HG02943 (cell line): Measurements from ENCODE around the gene KCTD10.

Experiments used
- ATAC-seq: cut with Tn5 transposase; IDR thresholded peaks from one replicate; pipeline ENCODE4 v1.9.1; 2021; ENCODE audit warnings: mild to moderate bottlenecking, low read depth, moderate library complexity; ENCODE audit not compliant: unreplicated experiment

The KCTD10 gene

GRCh38 chr12:109495012-109495411, 17.9 kb upstream of the KCTD10 start:
- ATAC-seq = no peak

DNA sequence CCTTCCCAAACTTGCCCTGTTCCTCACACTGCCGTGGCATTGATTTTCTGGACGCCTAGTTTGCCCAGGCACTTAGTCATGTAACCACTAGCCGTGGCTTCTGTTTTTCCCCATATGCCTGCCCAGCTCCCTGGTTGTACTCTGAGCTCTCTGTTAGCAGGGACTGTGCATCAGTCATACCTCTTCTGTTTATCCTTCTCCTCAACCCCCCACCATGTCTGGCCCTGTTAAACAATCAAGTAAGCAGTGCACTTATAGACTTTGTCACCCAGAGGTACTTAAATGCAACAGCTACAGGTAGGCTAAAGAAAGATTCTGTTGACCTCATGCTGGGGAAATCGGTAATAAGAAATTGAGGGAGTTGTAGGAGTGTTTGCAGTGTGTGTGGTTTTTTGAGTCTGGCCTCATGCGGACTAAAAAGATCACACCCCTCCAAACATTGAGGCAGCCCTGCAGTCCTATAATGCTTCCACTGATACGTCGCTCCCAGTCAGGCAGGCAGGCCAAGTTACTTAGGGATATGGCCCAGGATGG, 17.3 kb upstream of the KCTD10 start:
- no peak for ATAC-seq

- no peak for ATAC-seq
These were observed 16.8 kb upstream of the KCTD10 start for GRCh38 chr12:109493938-109494337.

GRCh38 chr12:109493090-109493489, 16.0 kb upstream of the KCTD10 start:
- no peak for ATAC-seq

DNA sequence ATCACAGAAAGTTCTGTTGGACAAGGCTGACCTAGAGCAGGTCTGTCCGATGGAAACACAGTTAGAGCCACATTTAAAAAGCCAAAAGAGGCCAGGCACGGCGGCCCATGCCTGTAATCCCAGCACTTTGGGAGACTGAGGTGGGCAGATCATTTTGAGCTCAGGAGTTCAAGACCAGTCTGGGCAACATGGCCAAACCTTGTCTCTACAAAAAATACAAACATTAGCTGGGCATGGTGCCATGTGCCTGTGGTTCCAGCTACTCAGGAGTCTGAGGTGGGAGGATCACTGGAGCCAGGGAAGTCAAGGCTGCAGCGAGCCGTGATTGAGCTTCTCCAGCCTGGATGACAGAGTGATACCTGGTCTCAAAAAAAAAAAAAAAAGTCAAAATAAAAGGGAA, 15.3 kb upstream of the KCTD10 start:
- no peak for ATAC-seq

DNA sequence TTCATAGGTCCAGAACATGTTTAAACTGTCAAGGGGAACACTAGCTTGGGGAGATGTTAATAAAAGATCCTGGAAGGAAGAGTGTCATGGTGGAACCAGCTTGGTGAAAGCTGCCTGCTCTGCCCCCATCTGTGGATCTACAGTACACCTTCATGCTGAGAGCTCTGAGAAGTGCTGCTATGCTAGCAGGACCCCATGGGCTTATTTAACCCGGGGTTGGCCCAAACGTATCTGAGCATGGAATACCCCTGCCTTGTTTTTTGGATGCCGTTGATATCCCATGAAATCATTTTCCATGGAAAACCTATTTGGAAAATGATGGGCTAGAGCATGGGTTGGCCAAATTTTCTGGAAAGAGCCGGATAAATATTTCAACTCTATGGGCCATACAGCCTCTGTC, 14.6 kb upstream of the KCTD10 start:
- ATAC-seq = no peak

DNA sequence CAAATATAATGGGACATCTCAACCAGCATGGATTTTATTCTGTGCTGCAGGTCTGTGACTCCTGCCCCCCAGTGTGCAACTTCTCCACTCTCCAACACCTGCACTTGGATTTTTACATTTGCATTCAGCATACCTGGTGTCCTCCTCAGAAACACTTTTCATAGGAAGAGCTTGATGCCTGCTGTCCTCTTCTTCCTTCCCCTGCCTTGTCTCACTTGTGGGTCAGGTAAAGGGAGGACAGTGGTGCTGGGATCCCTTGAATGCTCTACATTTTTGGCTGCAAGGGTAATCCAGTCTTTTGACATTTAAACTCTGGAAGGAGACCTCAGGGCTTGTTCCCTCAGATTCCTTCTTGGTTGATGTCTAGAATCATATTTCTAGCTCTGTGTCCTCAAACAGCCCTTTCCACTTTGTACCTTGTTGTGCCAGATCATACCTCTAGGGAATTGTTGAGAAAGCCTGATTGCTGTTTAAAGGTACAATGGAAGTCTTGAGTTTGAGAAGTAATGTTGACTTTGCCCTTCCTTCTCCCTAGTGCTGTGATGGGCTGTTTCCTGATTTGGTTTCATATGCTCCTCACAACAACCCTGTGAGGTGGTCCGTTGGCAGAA, 13.0 kb upstream of the KCTD10 start:
- no peak for ATAC-seq

GRCh38 chr12:109489016-109489954, 12.2 kb upstream of the KCTD10 start:
- no peak for ATAC-seq

- no peak for ATAC-seq
These were observed 11.1 kb upstream of the KCTD10 start for GRCh38 chr12:109488051-109488665.

- ATAC-seq = no peak
These were observed 10.3 kb upstream of the KCTD10 start for GRCh38 chr12:109487181-109488050.

DNA sequence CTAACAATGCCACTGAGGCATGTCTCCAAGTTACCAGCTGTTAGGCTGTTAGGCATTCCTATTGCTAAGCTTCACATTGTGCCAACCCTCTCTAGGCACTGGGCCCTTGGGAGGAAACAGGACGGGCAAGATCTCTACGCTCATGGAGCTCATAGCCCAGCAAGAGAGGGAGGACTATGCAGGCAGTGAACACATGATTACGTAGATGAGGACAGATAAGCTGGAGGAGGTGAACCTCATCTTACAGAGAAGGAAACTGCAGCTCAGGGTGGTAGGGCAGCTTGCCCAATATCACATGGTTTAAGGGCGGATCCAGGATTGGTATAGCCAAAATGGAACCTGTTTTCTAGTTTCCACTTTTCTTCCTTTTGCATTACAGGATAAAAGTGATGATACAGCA, 8.1 kb upstream of the KCTD10 start:
- no peak for ATAC-seq

DNA sequence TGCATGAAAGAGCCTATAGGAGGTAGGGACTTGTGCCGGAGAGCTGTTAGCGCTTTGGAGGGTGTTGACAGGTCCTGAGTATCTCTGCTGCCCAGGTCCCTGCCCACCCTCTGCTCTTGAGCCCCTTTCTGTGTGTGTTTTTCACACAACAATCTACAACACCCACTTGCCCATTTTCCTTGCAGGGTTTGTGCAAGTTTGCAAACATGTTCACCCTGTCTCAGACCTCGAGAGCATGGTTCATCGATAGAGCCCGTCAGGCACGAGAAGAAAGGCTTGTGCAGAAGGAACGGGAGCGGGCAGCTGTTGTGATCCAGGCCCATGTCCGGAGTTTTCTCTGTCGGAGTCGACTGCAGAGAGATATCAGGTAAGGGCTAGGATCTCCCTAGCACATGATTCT, 6.2 kb upstream of the KCTD10 start:
- ATAC-seq = no peak

DNA sequence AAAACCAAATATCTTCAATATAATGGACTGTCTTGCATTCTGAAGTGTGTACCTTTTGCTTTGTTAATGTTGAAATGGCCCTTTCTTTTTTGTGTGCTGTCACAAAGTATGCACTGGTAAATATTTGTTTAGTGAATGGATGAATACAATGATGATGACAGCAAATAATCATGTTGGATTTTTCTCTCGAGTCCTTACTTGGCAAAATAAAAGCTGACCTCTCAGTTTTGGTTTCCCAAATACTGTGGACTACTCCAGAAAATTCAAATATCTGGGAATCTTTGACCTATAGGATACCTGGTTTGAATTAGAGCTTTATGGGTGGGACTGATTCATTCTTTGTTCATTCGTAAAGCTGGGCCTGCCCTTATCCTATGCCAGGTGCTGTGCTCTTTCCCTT, 5.8 kb upstream of the KCTD10 start:
- ATAC-seq = no peak

GRCh38 chr12:109482491-109482890, 5.4 kb upstream of the KCTD10 start:
- ATAC-seq = no peak

DNA sequence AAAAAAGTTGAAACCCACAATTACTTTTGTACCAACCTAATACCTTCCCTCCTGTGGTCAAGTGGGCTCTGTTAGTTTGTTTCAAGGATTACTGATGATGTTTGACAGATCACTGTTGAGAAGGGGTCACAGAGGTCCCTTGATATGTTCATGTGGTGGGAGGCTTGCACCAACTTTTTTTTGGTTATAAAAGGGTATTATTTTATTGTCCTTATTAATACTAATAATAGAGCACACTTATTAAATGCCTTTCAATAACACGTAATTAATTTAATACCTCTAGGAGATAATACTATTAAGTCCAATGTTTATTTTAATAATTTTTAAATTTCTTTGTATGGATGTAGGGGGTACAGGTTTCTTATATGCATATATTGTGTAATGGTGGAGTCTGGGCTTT, 4.8 kb upstream of the KCTD10 start:
- no peak for ATAC-seq

GRCh38 chr12:109480356-109480755, 3.3 kb upstream of the KCTD10 start:
- no peak for ATAC-seq

GRCh38 chr12:109479761-109480160, 2.7 kb upstream of the KCTD10 start:
- no peak for ATAC-seq

GRCh38 chr12:109477963-109478315, 839 bp upstream of the KCTD10 start:
- ATAC-seq = no peak

GRCh38 chr12:109476807-109477184, 304 bp downstream of the KCTD10 start:
- peak; percentile 9 for ATAC-seq

GRCh38 chr12:109475993-109476806, 900 bp downstream of the KCTD10 start:
- ATAC-seq = no peak
